Endodermal cell (in vitro differentiated cells): ENCODE data around the gene HSD17B1. TPM values are rescaled to one million over a fixed set of nuclear protein-coding genes. Genes with fewer than 3 reads are reported as not detected.
"Not testable (repeated sequence)": the region's sequence is repeated elsewhere in the genome, so short reads cannot be mapped to it uniquely, and the experiment has no call there.

Experiments
- DNase-seq: peaks from one replicate; pipeline ENCODE4 v3.0.0-alpha.2; 2017
- H3K27ac ChIP-seq: 2 replicates; pipeline ENCODE4 v1.5.1; 2013; ENCODE audit warnings: mild to moderate bottlenecking, low read depth, low read length, moderate library complexity
- H3K27me3 ChIP-seq: 2 replicates; pipeline ENCODE4 v1.6.1; 2013; ENCODE audit warnings: mild to moderate bottlenecking, low read length, moderate library complexity; ENCODE audit not compliant: insufficient read depth, control insufficient read depth, poor library complexity, severe bottlenecking
- H3K36me3 ChIP-seq: 2 replicates; pipeline ENCODE4 v1.7.0; 2013; ENCODE audit warnings: mild to moderate bottlenecking, low read length, moderate library complexity; ENCODE audit not compliant: control insufficient read depth, insufficient read depth
- H3K4me1 ChIP-seq: one replicate; pipeline ENCODE4 v1.7.0; 2013; ENCODE audit warnings: low read length; ENCODE audit not compliant: control insufficient read depth, insufficient read depth
- H3K4me3 ChIP-seq: 2 replicates; pipeline ENCODE4 v1.5.1; 2013; ENCODE audit warnings: mild to moderate bottlenecking, low read length, moderate library complexity
- H3K9ac ChIP-seq: 2 replicates; pipeline ENCODE4 v1.6.1; 2013; ENCODE audit warnings: mild to moderate bottlenecking, low read length, moderate library complexity; ENCODE audit not compliant: poor library complexity, severe bottlenecking; ENCODE audit errors: extremely low read depth
- H3K9me3 ChIP-seq: 2 replicates; pipeline ENCODE4 v1.6.1; 2013; ENCODE audit warnings: mild to moderate bottlenecking, low read length, moderate library complexity; ENCODE audit not compliant: control insufficient read depth
- H3K27ac Mint-ChIP-seq: 2 replicates; pipeline ENCODE4 v1.8.0; 2020; ENCODE audit warnings: mixed read lengths
- H3K27me3 Mint-ChIP-seq: 2 replicates; pipeline ENCODE4 v1.8.0; 2021; ENCODE audit warnings: mild to moderate bottlenecking, mixed read lengths; ENCODE audit not compliant: insufficient read depth
- H3K36me3 Mint-ChIP-seq: 2 replicates; pipeline ENCODE4 v1.8.0; 2020; ENCODE audit warnings: low read depth, mixed read lengths
- H3K4me1 Mint-ChIP-seq: 2 replicates; pipeline ENCODE4 v1.8.0; 2020; ENCODE audit warnings: mixed read lengths
- H3K4me3 Mint-ChIP-seq: 2 replicates; pipeline ENCODE4 v1.8.0; 2020; ENCODE audit warnings: mild to moderate bottlenecking, moderate library complexity, mixed read lengths
- H3K9me3 Mint-ChIP-seq: 2 replicates; pipeline ENCODE4 v1.8.0; 2020; ENCODE audit warnings: mild to moderate bottlenecking, mixed read lengths
- CTCF ChIP-seq: fragments of 200-600 bp; sonication (generic); conservative IDR thresholded peaks from 2 replicates; pipeline ENCODE4 v1.5.0; 2021; ENCODE audit warnings: antibody characterized with exemption, mild to moderate bottlenecking
- WGBS, 2 experiments: methylation state at CpG; one replicate each; pipeline versions ENCODE4 v1.1.5 to v1.1.7; 2013; ENCODE audit warnings: missing lambda C conversion rate in 2 of 2, mixed read lengths in 1 of 2; ENCODE audit not compliant: insufficient coverage in 1 of 2, insufficient read length in 1 of 2; 5-methylcytosine and 5-hydroxymethylcytosine counted together
- long read RNA-seq, 4 experiments: library from polyadenylated mRNA in 2 of 4; library from RNA in 1 of 4; library from capped mRNA in 1 of 4; stranded (forward) in 3 of 4; unstranded in 1 of 4; transcript quantifications; one replicate each; pipeline ENCODE4 v2.0.0, GENCODE V29; 2020 to 2021; ENCODE audit warnings: inconsistent platforms in 1 of 4
- polyA plus RNA-seq, 2 experiments: library from polyadenylated mRNA; stranded (reverse); fragments of 50-300 nt; gene quantifications; one replicate each; pipeline ENCODE4 v1.2.3, GENCODE V29; 2013
- total RNA-seq, 2 donors: library from RNA; stranded (reverse); fragmentation: NEBNext Ultra II Directional in 1 of 2; extraction: Animal tissue kit (Norgen Biotek cat#: 25700) in 1 of 2; gene quantifications; 2 replicates in 1 of 2; 3 replicates in 1 of 2; pipeline ENCODE4 v1.2.1, GENCODE V29; 2021

Gene HSD17B1
- 1 to 10 TPM; 2.4 to 2.8 TPM for total RNA-seq
- 2.1 TPM for polyA plus RNA-seq (2013, experiment 1 of 2)
- polyA plus RNA-seq (2013, experiment 2 of 2), result 1.2 TPM
- long read RNA-seq, experiment 1, partial matches to known transcripts, result 1 of 1 reads
- long read RNA-seq, experiment 1, other reads (novel, unspliced or antisense), result 0 of 1 reads
- long read RNA-seq, experiment 2, partial matches to known transcripts, result 1 of 1 reads
- long read RNA-seq, experiment 2, other reads (novel, unspliced or antisense), result 0 of 1 reads
- long read RNA-seq, experiment 3, result 0 reads
- long read RNA-seq, experiment 4, result 0 reads

- not testable (repeated sequence) for H3K36me3 Mint-ChIP-seq, H3K9me3 ChIP-seq, H3K9me3 Mint-ChIP-seq, H3K27me3 ChIP-seq, H3K36me3 ChIP-seq, H3K27ac ChIP-seq, DNase-seq, H3K4me1 ChIP-seq, H3K27me3 Mint-ChIP-seq
- 93 to 100% methylated on average over 4 to 15 of the region's 15 CpGs for WGBS, 2 experiments
- Mint-ChIP-seq H3K4me1 (peaks cover 17% of the 10 kb centered on the region), H3K4me3 (peak within 1 kb of the TSS; percentile 82), H3K27ac (peak within 1 kb of the TSS; percentile 94)
- Histone ChIP-seq H3K4me3 (peak within 1 kb of the TSS; percentile 89), H3K9ac (peak within 1 kb of the TSS; percentile 74)
Observed at GRCh38 chr17:42552736-42553135, at the start of gene HSD17B1. TSS of gene HSD17B1 (plus strand) at chr17:42552923. CDS start at chr17:42552934, 11 bp downstream.

DNA sequence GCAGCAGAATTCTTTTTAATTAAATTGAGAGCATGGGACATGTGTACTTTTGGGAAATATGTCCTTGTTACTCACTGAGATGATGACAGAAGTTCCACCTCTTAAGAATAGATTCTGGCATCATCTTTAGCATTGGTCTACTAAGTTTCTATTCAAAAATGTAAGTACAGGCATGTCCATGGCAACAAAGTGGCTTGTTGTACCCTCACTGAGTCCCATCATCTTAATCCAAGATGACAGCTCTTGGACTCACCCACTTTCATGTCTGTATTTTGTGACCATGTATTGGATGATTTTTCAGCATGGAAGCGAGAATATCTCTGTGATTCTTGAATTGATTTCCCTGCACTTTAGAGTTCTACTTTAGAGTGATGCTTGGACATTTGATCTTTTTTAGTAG, 49.8 kb upstream of the HSD17B1 start:
- Histone ChIP-seq H3K9ac (no peak overlapping the region), H3K27ac (no peak overlapping the region), H3K9me3 (no peaks in the 10 kb centered on the region), H3K4me3 (no peak overlapping the region), H3K36me3 (peaks cover 50% of the 10 kb centered on the region), H3K27me3 (no peaks in the 10 kb centered on the region), H3K4me1 (no peaks in the 10 kb centered on the region)
- 100% methylated on average over 1 of the region's 1 CpG for WGBS, 2 experiments
- no peak overlapping the region for H3K27ac Mint-ChIP-seq
- no peak for DNase-seq
- H3K36me3 Mint-ChIP-seq, result peaks cover 50% of the 10 kb centered on the region
- H3K9me3 Mint-ChIP-seq, result no peaks in the 10 kb centered on the region
- TF ChIP-seq CTCF, result no peak
- no peak overlapping the region for H3K4me3 Mint-ChIP-seq
- H3K27me3 Mint-ChIP-seq, result no peaks in the 10 kb centered on the region
- H3K4me1 Mint-ChIP-seq, result peaks cover 14% of the 10 kb centered on the region

DNA sequence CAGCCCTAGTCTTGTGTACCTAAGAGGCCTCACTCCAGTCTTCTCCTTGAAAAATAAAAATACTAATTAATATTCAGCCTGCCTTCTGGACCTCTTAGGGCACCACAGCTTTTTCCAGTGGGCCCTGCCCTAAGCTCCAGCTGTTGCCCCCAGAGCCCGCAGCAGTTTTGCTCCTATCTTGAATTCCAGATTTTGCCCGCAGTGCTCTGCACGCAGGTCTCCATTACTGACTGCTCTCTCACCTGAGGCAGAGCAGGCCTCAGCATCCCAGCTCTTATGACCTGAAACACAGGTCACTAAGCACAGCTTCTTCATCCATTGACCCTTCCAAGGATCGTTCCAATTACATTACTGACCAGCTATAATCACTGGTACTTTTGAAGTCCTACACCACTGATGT, 45.1 kb upstream of the HSD17B1 start:
- Mint-ChIP-seq H3K36me3 (peaks cover 45% of the 10 kb centered on the region), H3K27ac (no peak overlapping the region), H3K4me1 (peaks cover 23% of the 10 kb centered on the region), H3K9me3 (no peaks in the 10 kb centered on the region), H3K4me3 (no peak overlapping the region), H3K27me3 (no peaks in the 10 kb centered on the region)
- H3K4me3 ChIP-seq, result no peak overlapping the region
- 92 to 93% methylated on average over 3 to 4 of the region's 4 CpGs for WGBS, 2 experiments
- H3K9ac ChIP-seq, result no peak overlapping the region
- DNase-seq, result no peak
- H3K27me3 ChIP-seq, result no peaks in the 10 kb centered on the region
- no peak for TF ChIP-seq CTCF
- no peaks in the 10 kb centered on the region for H3K4me1 ChIP-seq
- H3K27ac ChIP-seq, result no peak overlapping the region
- H3K36me3 ChIP-seq, result peaks cover 42% of the 10 kb centered on the region
- no peaks in the 10 kb centered on the region for H3K9me3 ChIP-seq
